Prostate gland (tissue), 2 donors: Measurements from ENCODE around the gene CCL13. TPM values are rescaled to one million over a fixed set of nuclear protein-coding genes. Genes with fewer than 3 reads are reported as not detected.

ENCODE experiments used
- DNase-seq: peaks from one replicate; pipeline ENCODE4 v3.0.0-alpha.2; 2019; ENCODE audit warnings: low spot score
- H3K27ac ChIP-seq, 2 donors: fragments of 200-600 bp; sonication (generic); 2 replicates each; pipeline ENCODE4 v1.5.1; 2017 to 2019
- H3K27me3 ChIP-seq: fragments of 200-600 bp; sonication (generic); replicated peaks from 2 replicates; pipeline ENCODE4 v1.5.1; 2019; ENCODE audit not compliant: insufficient read depth
- H3K36me3 ChIP-seq, 2 donors: fragments of 200-600 bp; sonication (generic); 1 replicate in 1 of 2; 2 replicates in 1 of 2; pipeline versions ENCODE4 v1.5.1 to v1.8.1; 2017 to 2019
- H3K4me1 ChIP-seq: fragments of 200-600 bp; sonication (generic); replicated peaks from 2 replicates; pipeline ENCODE4 v1.5.1; 2019
- H3K4me3 ChIP-seq, 2 donors: fragments of 200-600 bp; sonication (generic); 2 replicates each; pipeline ENCODE4 v1.5.1; 2017 to 2019
- H3K9me3 ChIP-seq: fragments of 200-600 bp; sonication (generic); 2 replicates; pipeline ENCODE4 v1.5.1; 2017
- CTCF ChIP-seq, 4 experiments: fragments of 200-600 bp in 2 of 4; fragments of 450-650 bp in 2 of 4; sonication (generic) in 2 of 4; IDR thresholded peaks; 1 replicate in 3 of 4; 2 replicates in 1 of 4; pipeline ENCODE4 v1.5.1; 2016 to 2019; ENCODE audit warnings: antibody characterized with exemption in 4 of 4, mild to moderate bottlenecking in 2 of 4, moderate library complexity in 2 of 4
- POLR2A ChIP-seq: fragments of 450-650 bp; IDR thresholded peaks from one replicate; pipeline ENCODE4 v1.6.1; 2016; ENCODE audit warnings: antibody characterized with exemption, mild to moderate bottlenecking
- POLR2AphosphoS5 ChIP-seq: sonication (generic); formaldehyde crosslinking; IDR thresholded peaks from one replicate; pipeline ENCODE4 v1.6.1; 2017; ENCODE audit warnings: antibody characterized with exemption
- WGBS: methylation state at CpG from one replicate; pipeline ENCODE4 v1.1.5; 2018; 5-methylcytosine and 5-hydroxymethylcytosine counted together
- intact Hi-C: fragments of 100-400 bp; cut with DNase I; formaldehyde crosslinking; loops from one replicate; pipeline ENCODE4 v1.14.2; 2022
- total RNA-seq, 2 donors: library from RNA; depleted of rRNA; stranded (reverse); fragments of >200 nt; gene quantifications; one replicate each; pipeline ENCODE4 v1.1.0, GENCODE V29; 2016

Gene CCL13
- total RNA-seq, 2 donors from 2014 or later, result not detected

DNA sequence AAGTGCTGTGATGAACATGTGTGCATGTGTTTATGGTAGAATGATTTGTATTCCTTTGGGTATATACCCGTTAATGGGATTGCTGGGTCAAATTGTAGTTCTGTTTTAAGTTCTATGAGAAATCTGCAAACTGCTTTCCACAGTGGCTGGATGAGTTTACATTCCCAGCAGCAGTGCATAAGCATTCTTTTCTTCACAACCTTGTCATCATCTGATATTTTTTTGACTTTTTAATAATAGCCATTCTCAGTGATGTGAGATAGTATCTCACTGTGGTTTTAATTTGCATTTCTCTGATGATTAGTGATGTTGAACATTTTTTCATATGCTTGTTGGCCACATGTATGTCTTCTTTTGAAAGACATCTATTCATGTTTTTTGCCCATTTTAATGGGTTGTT is 18.6 kb upstream of the CCL13 start:
- Histone ChIP-seq H3K27ac (no peak overlapping the region), H3K9me3 (no peaks in the 10 kb centered on the region), H3K27me3 (no peaks in the 10 kb centered on the region), H3K4me3 (no peak overlapping the region), H3K4me1 (no peaks in the 10 kb centered on the region), H3K36me3 (no peaks in the 10 kb centered on the region)
- intact Hi-C loops, result no loop called here
- no peak for TF ChIP-seq CTCF (IDR thresholded peaks at IDR 0.05)
- DNase-seq, result no peak
- 50% methylated on average over 1 of the region's 1 CpG for WGBS

- Histone ChIP-seq H3K36me3 (no peaks in the 10 kb centered on the region), H3K4me3 (no peak overlapping the region), H3K9me3 (no peaks in the 10 kb centered on the region), H3K4me1 (no peaks in the 10 kb centered on the region), H3K27me3 (no peaks in the 10 kb centered on the region), H3K27ac (no peak overlapping the region)
- 69% methylated on average over 3 of the region's 3 CpGs for WGBS
- intact Hi-C loops, result no loop called here
- TF ChIP-seq CTCF (IDR thresholded peaks at IDR 0.05) (no peak), POLR2A (no peak), POLR2AphosphoS5 (no peak)
- no peak for DNase-seq
Observed at GRCh38 chr17:34339138-34339770, 17.0 kb upstream of the CCL13 start.

GRCh38 chr17:34341916-34342315 is 14.4 kb upstream of the CCL13 start:
- Histone ChIP-seq H3K4me1 (no peaks in the 10 kb centered on the region), H3K4me3 (no peak overlapping the region), H3K36me3 (no peaks in the 10 kb centered on the region), H3K9me3 (no peaks in the 10 kb centered on the region), H3K27me3 (no peaks in the 10 kb centered on the region), H3K27ac (no peak overlapping the region)
- TF ChIP-seq POLR2AphosphoS5, result no peak
- no peak for TF ChIP-seq POLR2A
- intact Hi-C loops, result no loop called here
- no peak for DNase-seq
- WGBS, result 93% methylated on average over 2 of the region's 2 CpGs

DNA sequence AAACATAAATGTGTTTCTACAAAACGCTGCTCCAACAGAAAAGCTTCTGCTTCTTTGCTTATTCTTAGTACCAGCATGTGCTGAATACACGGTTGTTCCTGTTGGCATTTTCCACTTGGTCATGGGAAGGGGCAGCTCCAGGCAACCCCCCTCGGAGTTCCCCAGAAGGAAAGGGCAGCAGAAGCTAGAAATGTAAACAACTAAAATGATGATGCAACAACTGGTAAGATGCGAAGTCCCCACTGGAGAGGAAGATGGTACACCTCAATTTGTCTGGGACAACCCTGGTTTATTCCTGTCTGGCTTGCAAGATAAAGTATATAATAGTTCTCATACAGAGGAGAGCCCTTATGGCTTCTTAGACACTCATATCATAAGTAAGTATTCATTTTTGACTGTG is 9.2 kb upstream of the CCL13 start:
- no peak overlapping the region for H3K27ac ChIP-seq
- no peaks in the 10 kb centered on the region for H3K27me3 ChIP-seq
- no peaks in the 10 kb centered on the region for H3K36me3 ChIP-seq
- TF ChIP-seq POLR2A (no peak), CTCF (IDR thresholded peaks at IDR 0.05) (no peak), POLR2AphosphoS5 (no peak)
- no peaks in the 10 kb centered on the region for H3K4me1 ChIP-seq
- no peaks in the 10 kb centered on the region for H3K9me3 ChIP-seq
- intact Hi-C loops, result no loop called here
- no peak for DNase-seq
- no peak overlapping the region for H3K4me3 ChIP-seq
- WGBS, result 68% methylated on average over 4 of the region's 4 CpGs

DNA sequence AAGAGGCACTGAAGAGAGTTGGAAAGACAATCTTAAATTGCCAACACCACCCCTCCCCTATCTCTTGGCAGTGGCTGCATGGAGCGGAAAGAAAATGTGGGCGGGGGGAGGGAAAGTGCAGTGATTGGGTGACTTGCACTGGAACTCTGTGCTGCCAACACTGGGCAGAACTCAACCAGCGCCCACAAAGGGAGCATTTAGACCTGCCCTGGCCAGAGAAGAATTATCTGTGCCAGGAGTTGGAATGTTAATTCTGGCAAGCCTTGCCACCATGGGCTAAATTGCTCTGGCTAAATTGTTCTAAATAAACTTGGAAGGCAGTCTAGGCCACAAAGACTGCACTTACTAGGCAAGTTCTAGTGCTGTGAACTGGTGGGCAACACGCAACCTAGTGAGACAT is 6.5 kb upstream of the CCL13 start:
- no peak for DNase-seq
- Histone ChIP-seq H3K9me3 (no peaks in the 10 kb centered on the region), H3K36me3 (no peaks in the 10 kb centered on the region), H3K4me3 (no peak overlapping the region), H3K27me3 (no peaks in the 10 kb centered on the region), H3K27ac (no peak overlapping the region), H3K4me1 (no peaks in the 10 kb centered on the region)
- TF ChIP-seq POLR2A, result no peak
- TF ChIP-seq POLR2AphosphoS5, result no peak
- no peak for TF ChIP-seq CTCF (IDR thresholded peaks at IDR 0.05)
- 58% methylated on average over 4 of the region's 4 CpGs for WGBS
- intact Hi-C loops, result loop anchor here (10.0 kb wide), 1 partner anchor 95 kb away; the partner anchor contains the start of gene CCL2
